Thoracic aorta (tissue), 2 donors: ENCODE results near the gene PRTG. TPM values are rescaled to one million over a fixed set of nuclear protein-coding genes. Genes with fewer than 3 reads are reported as not detected.
"Not testable (repeated sequence)": the region's sequence is repeated elsewhere in the genome, so short reads cannot be mapped to it uniquely, and the experiment has no call there.

ENCODE experiments used
- ATAC-seq: fragments of 150-250 bp; one replicate; pipeline ENCODE4 v1.8.0; 2017; ENCODE audit warnings: low read depth; ENCODE audit not compliant: insufficient number of reproducible peaks, low FRiP score
- DNase-seq: peaks from one replicate; pipeline ENCODE4 v3.0.0-alpha.2; 2020; ENCODE audit warnings: low spot score
- H3K27ac ChIP-seq, 2 donors: fragments of 200-600 bp; sonication (generic); 1 replicate in 1 of 2; 2 replicates in 1 of 2; pipeline ENCODE4 v1.5.1; 2016; ENCODE audit warnings: mild to moderate bottlenecking in 2 of 2, moderate library complexity in 2 of 2
- H3K27me3 ChIP-seq: fragments of 200-600 bp; sonication (generic); replicated peaks from 2 replicates; pipeline ENCODE4 v1.6.0; 2016; ENCODE audit warnings: mild to moderate bottlenecking; ENCODE audit not compliant: insufficient read depth
- H3K36me3 ChIP-seq: fragments of 200-600 bp; sonication (generic); one replicate; pipeline ENCODE4 v1.5.1; 2016
- H3K4me1 ChIP-seq, 2 donors: fragments of 200-600 bp; sonication (generic); 1 replicate in 1 of 2; 2 replicates in 1 of 2; pipeline versions ENCODE4 v1.5.1 to v1.6.0; 2016; ENCODE audit warnings: low read depth in 2 of 2, mild to moderate bottlenecking in 1 of 2; ENCODE audit not compliant: control insufficient read depth in 1 of 2
- H3K4me3 ChIP-seq: fragments of 200-600 bp; sonication (generic); 2 replicates; pipeline ENCODE4 v1.5.1; 2016; ENCODE audit warnings: mild to moderate bottlenecking
- H3K9me3 ChIP-seq: fragments of 200-600 bp; sonication (generic); 2 replicates; pipeline ENCODE4 v1.5.1; 2016
- total RNA-seq, 2 donors: library from RNA; depleted of rRNA; stranded (reverse); fragments of >200 nt; gene quantifications; one replicate each; pipeline versions ENCODE4 v1.1.0 to v1.2.3, GENCODE V29; 2016
- TF ChIP-seq, protein P1 (sequence below): fragments of 200-600 bp; sonication (generic); IDR thresholded peaks from one replicate; pipeline ENCODE4 v1.5.1; 2019; ENCODE audit warnings: antibody characterized with exemption

The PRTG gene
- total RNA-seq, 2 donors from 2014 or later = 0.41 to 3.0 TPM

DNA sequence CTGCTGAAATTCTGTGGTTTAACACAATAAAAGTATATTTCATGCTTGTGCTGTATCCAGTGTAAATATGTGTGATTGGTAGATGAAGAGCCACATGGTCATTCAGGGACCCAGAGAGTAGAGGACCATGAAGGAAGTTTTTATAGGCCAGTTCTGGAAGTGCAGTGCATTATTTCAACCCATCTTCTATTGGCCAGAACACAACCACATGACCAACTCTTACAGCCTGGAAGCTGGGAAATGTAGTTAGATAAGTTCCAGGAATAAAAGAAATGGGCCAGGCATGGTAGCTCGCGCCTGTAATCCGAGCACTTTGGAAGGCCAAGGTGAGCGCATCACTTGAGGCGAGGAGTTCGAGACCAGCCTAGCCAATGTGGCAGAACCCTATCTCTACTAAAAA is 21.4 kb upstream of the PRTG start:
- no peak for DNase-seq
- TF ChIP-seq, protein P1, sequence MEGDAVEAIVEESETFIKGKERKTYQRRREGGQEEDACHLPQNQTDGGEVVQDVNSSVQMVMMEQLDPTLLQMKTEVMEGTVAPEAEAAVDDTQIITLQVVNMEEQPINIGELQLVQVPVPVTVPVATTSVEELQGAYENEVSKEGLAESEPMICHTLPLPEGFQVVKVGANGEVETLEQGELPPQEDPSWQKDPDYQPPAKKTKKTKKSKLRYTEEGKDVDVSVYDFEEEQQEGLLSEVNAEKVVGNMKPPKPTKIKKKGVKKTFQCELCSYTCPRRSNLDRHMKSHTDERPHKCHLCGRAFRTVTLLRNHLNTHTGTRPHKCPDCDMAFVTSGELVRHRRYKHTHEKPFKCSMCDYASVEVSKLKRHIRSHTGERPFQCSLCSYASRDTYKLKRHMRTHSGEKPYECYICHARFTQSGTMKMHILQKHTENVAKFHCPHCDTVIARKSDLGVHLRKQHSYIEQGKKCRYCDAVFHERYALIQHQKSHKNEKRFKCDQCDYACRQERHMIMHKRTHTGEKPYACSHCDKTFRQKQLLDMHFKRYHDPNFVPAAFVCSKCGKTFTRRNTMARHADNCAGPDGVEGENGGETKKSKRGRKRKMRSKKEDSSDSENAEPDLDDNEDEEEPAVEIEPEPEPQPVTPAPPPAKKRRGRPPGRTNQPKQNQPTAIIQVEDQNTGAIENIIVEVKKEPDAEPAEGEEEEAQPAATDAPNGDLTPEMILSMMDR = no peak
- H3K36me3 ChIP-seq = no peaks in the 10 kb centered on the region

DNA sequence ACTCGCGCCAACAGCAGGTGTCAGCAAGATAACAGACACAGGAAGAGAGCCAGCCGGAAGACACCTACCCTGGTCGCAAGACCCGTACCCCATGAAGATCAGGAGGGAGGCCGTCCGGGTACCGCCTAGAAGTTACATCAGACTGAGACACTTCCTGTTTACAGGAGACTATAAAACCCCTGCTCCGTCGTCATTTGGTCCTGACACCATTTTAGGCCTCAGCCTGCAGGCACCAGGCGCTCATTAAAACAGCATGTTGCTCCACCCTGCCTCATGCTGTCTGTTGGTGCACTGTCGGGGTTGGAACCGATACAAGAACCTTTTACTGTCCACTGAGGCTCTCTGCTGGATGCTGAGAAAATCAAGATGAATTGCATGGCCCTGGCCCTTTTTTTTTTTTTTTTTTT is 15.6 kb upstream of the PRTG start:
- no peaks in the 10 kb centered on the region for H3K9me3 ChIP-seq
- no peak overlapping the region for H3K4me3 ChIP-seq
- no peak for ATAC-seq
- no peaks in the 10 kb centered on the region for H3K4me1 ChIP-seq
- H3K27ac ChIP-seq = no peak overlapping the region
- DNase-seq = no peak
- TF ChIP-seq, protein P1 = no peak
- no peaks in the 10 kb centered on the region for H3K27me3 ChIP-seq
- H3K36me3 ChIP-seq = no peaks in the 10 kb centered on the region

More for the DNA sequence above, 21.4 kb upstream of the PRTG start:
- Histone ChIP-seq H3K9me3 (no peaks in the 10 kb centered on the region), H3K4me1 (no peaks in the 10 kb centered on the region), H3K27ac (no peak overlapping the region), H3K27me3 (no peaks in the 10 kb centered on the region), H3K4me3 (no peak overlapping the region)
- ATAC-seq = no peak

DNA sequence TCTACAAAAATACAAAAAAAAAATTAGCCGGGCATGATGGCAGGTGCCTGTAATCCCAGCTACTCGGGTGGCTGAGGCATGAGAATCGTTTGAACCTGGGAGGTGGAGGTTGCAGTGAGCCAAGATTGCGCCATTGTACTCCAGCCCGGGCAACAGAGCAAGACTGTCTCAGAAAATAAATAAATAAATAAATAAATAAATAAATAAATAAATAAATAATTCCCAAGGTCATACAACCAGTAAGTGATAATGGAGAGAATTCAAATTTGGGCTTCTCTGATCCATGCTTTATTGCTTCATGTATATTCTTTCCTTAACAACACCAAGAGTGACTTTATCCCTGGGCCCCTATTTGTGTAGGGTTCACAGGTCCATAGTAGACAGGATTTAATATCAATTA is 10.5 kb upstream of the PRTG start:
- not testable (repeated sequence) for DNase-seq, H3K9me3 ChIP-seq, H3K4me3 ChIP-seq, H3K27ac ChIP-seq, H3K27me3 ChIP-seq, ATAC-seq, H3K4me1 ChIP-seq, H3K36me3 ChIP-seq

DNA sequence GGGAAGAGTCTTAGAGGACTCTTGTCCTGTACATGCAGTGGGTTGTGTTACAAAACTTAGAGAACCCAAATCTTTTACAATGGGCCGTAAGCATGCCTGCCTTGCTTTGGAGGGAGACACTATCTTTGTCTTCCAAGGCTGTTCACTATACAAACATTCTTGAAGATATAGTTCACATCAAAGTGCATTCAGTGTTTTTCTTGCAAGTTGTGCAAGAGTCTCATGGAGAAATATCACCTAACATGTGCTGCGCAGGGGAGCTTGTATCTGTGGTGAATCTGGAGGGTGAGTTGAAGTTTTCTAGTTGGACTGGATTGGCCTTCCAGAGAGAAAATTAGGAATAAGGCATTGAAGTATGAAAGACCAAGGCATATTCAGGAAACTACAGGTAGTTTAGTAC is 7.8 kb upstream of the PRTG start:
- Histone ChIP-seq H3K36me3 (no peaks in the 10 kb centered on the region), H3K27ac (no peak overlapping the region), H3K4me1 (no peaks in the 10 kb centered on the region), H3K4me3 (no peak overlapping the region), H3K27me3 (no peaks in the 10 kb centered on the region), H3K9me3 (no peaks in the 10 kb centered on the region)
- TF ChIP-seq, protein P1 = no peak
- DNase-seq = no peak
- no peak for ATAC-seq

DNA sequence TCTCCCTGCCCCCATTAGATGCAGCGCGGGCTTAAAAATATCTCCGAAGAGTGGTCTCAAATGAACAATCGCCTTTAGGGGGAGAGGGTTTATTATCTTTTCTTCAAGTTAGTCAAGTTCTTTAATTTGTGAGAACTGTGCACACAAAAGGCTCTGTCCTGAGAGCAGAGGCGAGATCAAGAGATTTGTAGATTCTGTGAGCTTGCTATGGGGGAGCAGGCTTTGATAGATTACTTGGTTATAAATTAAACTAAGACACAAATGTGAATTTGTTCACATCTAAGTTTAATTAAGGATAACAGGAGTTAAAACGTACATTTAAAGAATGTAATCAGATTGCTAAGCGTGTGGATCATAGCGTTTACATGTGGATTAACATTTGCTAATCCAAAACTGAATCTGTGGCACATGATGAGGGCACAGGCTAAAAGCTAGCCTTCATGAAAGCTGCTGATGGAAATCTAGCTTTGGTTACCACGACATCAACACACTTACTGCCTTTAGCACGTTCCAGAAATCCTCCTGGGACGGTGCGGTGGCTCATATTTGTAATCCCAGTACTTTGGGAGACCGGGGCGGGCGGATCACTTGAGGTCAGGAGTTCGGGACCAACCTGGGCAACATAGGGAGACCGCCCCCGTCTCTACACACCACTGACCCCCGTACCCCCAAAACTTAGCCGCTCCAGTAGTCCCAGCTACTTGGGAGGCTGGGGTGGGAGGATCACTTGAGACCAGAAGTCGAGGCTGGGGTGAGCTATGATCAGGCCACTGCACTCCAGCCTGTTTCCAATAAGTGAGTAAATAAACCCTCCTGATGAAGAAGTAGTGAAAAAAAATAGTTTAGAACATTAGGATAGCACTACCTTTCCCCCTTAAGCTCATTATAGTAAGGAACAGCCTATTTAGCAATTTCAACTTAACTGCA is 1.0 kb upstream of the PRTG start:
- Histone ChIP-seq H3K27me3 (no peaks in the 10 kb centered on the region), H3K4me3 (peak overlapping the region; percentile 97), H3K36me3 (no peaks in the 10 kb centered on the region), H3K9me3 (no peaks in the 10 kb centered on the region), H3K4me1 (peaks cover 0 to 2% of the 10 kb centered on the region in 2 donors), H3K27ac (peak overlapping the region in 1 of 2 donors; percentile 36)
- TF ChIP-seq, protein P1 = no peak
- DNase-seq (no peak), ATAC-seq (no peak)
